ENCODE data around the gene NOPCHAP1. TPM values are rescaled to one million over a fixed set of nuclear protein-coding genes. Genes with fewer than 3 reads are reported as not detected.

NOPCHAP1 gene
- total RNA-seq, 4 donors from 2014 or later: 4.7 to 9.9 (median 6.6) TPM

DNA sequence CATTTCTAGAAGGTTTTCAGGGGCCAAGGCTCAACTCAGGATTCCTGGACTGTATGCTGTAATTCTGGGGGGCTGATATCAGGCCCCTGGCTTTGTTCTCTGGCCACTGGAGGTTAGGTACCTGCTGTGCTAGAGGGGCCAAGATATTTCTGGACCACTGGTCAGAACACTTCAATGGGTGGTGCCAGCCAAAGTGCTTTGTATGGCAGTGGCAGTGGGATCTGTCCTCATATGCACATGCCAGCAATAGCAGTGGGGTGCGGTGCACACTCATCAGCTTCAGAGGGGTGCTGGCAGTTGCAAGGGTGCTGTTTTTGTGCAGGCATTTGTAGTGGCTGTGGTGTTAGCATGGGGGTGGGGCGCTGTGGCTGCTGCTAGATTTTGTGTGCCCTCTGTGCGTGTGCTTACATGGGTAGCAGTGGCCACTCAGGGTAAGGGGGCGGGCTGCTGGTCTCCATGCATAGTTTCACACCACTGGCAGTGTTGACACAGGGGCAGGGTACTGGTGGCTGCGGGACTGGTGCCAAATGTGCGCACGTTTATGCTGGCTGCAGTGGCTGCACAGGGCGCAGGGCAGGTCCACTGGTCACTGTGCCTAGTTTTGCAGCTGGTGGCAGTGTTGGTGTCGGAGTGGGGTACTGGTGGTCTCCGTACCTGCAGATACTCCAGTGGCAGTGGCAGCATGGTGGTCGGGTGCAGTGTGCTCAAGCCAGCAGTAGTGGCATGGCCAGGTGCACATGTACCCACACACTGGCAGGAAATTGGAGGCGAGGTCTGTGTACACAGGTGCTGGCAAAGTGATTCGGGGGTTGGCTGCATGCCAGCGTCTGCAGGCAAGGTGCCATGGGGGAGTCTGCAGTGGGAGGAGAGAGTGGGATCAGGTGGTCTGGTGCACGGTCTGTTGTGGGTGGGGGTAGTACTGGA lies 12.6 kb downstream of the NOPCHAP1 start:
- Histone ChIP-seq H3K4me3 (no peak overlapping the region), H3K9me3 (no peaks in the 10 kb centered on the region), H3K27ac (no peak overlapping the region), H3K36me3 (peaks cover 75% of the 10 kb centered on the region), H3K4me1 (no peaks in the 10 kb centered on the region), H3K27me3 (no peaks in the 10 kb centered on the region)
- TF ChIP-seq POLR2A (IDR thresholded peaks at IDR 0.05) (no peak), POLR2AphosphoS5 (IDR thresholded peaks at IDR 0.05) (no peak), EP300 (IDR thresholded peaks at IDR 0.05) (no peak)
- TF ChIP-seq, protein P1, sequence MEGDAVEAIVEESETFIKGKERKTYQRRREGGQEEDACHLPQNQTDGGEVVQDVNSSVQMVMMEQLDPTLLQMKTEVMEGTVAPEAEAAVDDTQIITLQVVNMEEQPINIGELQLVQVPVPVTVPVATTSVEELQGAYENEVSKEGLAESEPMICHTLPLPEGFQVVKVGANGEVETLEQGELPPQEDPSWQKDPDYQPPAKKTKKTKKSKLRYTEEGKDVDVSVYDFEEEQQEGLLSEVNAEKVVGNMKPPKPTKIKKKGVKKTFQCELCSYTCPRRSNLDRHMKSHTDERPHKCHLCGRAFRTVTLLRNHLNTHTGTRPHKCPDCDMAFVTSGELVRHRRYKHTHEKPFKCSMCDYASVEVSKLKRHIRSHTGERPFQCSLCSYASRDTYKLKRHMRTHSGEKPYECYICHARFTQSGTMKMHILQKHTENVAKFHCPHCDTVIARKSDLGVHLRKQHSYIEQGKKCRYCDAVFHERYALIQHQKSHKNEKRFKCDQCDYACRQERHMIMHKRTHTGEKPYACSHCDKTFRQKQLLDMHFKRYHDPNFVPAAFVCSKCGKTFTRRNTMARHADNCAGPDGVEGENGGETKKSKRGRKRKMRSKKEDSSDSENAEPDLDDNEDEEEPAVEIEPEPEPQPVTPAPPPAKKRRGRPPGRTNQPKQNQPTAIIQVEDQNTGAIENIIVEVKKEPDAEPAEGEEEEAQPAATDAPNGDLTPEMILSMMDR (IDR thresholded peaks at IDR 0.05): no peak
- no peak for DNase-seq (ENCODE audit: low spot score in 2 of 2)
- 59% methylated on average over 5 of the region's 15 CpGs for WGBS

DNA sequence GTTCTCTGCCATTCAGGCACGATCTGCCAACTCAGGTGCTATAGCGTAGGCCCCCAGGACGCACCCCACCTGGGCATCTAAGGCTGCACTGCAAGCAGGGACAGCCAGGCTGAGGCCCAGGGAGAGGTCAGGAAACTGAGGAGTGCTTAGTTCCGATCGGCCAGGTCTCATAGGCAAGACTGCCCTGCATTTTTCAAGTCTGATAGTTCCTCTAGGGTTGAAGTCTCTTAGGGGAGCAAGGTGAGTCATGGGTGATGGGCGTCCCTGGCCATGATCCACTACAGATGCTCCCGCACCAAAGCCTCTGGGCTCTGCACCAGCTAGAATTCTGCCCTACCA lies 13.2 kb downstream of the NOPCHAP1 start:
- TF ChIP-seq, protein P1 (IDR thresholded peaks at IDR 0.05): no peak
- TF ChIP-seq POLR2A (IDR thresholded peaks at IDR 0.05): no peak
- no peak for TF ChIP-seq POLR2AphosphoS5 (IDR thresholded peaks at IDR 0.05)
- TF ChIP-seq EP300 (IDR thresholded peaks at IDR 0.05): no peak
- H3K36me3 ChIP-seq: peaks cover 77% of the 10 kb centered on the region
- H3K27me3 ChIP-seq: no peaks in the 10 kb centered on the region
- H3K9me3 ChIP-seq: no peaks in the 10 kb centered on the region
- no peak for DNase-seq (ENCODE audit: low spot score in 2 of 2)
- WGBS: 100% methylated on average over 2 of the region's 7 CpGs
- H3K4me1 ChIP-seq: no peaks in the 10 kb centered on the region
- H3K27ac ChIP-seq: no peak overlapping the region
- H3K4me3 ChIP-seq: no peak overlapping the region

DNA sequence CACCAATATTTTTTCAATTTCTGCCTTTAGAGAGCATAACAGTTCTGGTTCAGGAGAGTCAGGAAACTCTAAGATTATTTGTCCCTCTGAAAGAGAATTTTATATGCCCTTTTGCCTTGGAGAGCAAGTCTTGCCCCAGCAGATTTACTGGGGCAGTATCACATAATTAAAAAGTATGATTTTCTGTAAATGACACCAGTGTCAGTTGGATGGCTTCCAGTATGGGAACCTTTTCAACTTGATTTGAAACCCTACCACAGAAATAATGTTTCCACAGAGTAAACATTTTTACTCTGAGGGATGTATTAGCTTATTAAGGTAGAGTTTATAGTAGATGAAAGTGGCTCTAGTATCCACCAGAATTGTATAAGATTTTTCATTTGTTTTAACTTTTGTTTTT lies 15.4 kb downstream of the NOPCHAP1 start:
- H3K9me3 ChIP-seq: no peaks in the 10 kb centered on the region
- no peak for DNase-seq (ENCODE audit: low spot score in 2 of 2)
- H3K4me3 ChIP-seq: no peak overlapping the region
- TF ChIP-seq POLR2AphosphoS5 (IDR thresholded peaks at IDR 0.05): no peak
- TF ChIP-seq EP300 (IDR thresholded peaks at IDR 0.05): no peak
- TF ChIP-seq POLR2A (IDR thresholded peaks at IDR 0.05): no peak
- TF ChIP-seq, protein P1 (IDR thresholded peaks at IDR 0.05): no peak
- no peaks in the 10 kb centered on the region for H3K27me3 ChIP-seq
- no peaks in the 10 kb centered on the region for H3K4me1 ChIP-seq
- no peak overlapping the region for H3K27ac ChIP-seq
- peaks cover 61% of the 10 kb centered on the region for H3K36me3 ChIP-seq

DNA sequence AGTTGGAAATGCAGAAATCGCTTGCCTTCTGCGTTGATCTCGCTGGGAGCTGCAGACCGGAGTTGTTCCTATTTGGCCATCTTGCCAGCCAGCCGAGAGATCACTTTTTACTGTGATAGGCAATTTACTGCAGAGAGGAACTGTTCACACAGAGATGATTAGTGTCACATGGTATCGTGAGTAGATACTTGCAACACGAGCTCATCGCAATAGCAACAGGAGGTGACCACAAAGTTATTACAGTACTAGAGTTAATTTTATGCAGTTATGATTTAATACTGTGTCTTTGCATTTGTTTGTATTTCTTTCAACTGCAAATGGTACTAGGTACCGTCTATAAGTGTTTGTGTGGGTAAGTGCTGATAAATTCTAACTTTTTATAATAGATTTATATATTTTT lies 27.8 kb downstream of the NOPCHAP1 start:
- no peak for DNase-seq (ENCODE audit: low spot score in 2 of 2)
- H3K9me3 ChIP-seq: no peaks in the 10 kb centered on the region
- H3K4me3 ChIP-seq: no peak overlapping the region
- H3K27ac ChIP-seq: no peak overlapping the region
- peaks cover 6% of the 10 kb centered on the region for H3K4me1 ChIP-seq
- no peaks in the 10 kb centered on the region for H3K27me3 ChIP-seq
- peaks cover 36% of the 10 kb centered on the region for H3K36me3 ChIP-seq
- WGBS: 85% methylated on average over 9 of the region's 9 CpGs
- TF ChIP-seq, protein P1 (IDR thresholded peaks at IDR 0.05): no peak

DNA sequence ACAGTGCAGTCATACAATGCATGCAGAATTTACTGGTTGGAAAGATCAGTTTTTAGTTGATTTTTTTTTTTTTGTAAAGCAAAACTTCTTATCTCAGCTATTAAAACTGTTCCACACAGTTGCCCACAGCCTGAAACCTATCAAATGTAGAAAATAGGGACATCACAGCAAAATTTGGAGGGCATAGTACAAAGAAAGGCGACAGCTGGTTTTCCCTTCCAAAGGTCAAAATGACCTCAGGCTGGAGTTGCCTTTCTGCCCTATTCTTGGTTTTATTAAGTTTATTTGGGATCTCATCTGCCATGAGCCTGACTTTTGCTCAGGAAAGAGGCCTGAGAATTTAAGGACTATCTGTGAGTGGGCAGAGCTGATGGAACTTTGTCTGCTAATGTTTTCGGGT lies 28.5 kb downstream of the NOPCHAP1 start:
- peaks cover 30% of the 10 kb centered on the region for H3K36me3 ChIP-seq
- H3K9me3 ChIP-seq: no peaks in the 10 kb centered on the region
- no peaks in the 10 kb centered on the region for H3K27me3 ChIP-seq
- TF ChIP-seq POLR2A (IDR thresholded peaks at IDR 0.05) (no peak), EP300 (IDR thresholded peaks at IDR 0.05) (no peak), POLR2AphosphoS5 (IDR thresholded peaks at IDR 0.05) (no peak)
- TF ChIP-seq, protein P1 (IDR thresholded peaks at IDR 0.05): no peak
- no peak for DNase-seq (ENCODE audit: low spot score in 2 of 2)
- peaks cover 6% of the 10 kb centered on the region for H3K4me1 ChIP-seq
- 83% methylated on average over 2 of the region's 2 CpGs for WGBS
- no peak overlapping the region for H3K4me3 ChIP-seq
- no peak overlapping the region for H3K27ac ChIP-seq

All from suprapubic skin (tissue), 4 donors.